Keratinocyte (primary cell): ENCODE data around the gene SQSTM1. TPM values are rescaled to one million over a fixed set of nuclear protein-coding genes. Genes with fewer than 3 reads are reported as not detected.

Source experiments
- DNase-seq: peaks from one replicate; pipeline ENCODE4 v3.0.0-alpha.2; 2011; ENCODE audit warnings: low read depth, missing footprints, low spot score
- FAIRE-seq: peaks from 2 replicates; lab custom pipeline; 2011; peaks lifted over from hg19 to GRCh38; lab: Jason Lieb, UNC
- H2AFZ ChIP-seq: 2 replicates; pipeline ENCODE4 v1.6.0; 2012; ENCODE audit warnings: low read length, control low read depth, inconsistent platforms; ENCODE audit not compliant: control insufficient read depth
- H3K27ac ChIP-seq: 2 replicates; pipeline ENCODE4 v1.5.1; 2011; ENCODE audit warnings: low read length; ENCODE audit not compliant: control insufficient read depth, insufficient read depth
- H3K27me3 ChIP-seq: 3 replicates; pipeline ENCODE4 v1.6.0; 2011; ENCODE audit warnings: low read length; ENCODE audit not compliant: control insufficient read depth, insufficient read depth; ENCODE audit errors: extremely low read depth
- H3K36me3 ChIP-seq, 2 experiments: 2 replicates in 1 of 2; 3 replicates in 1 of 2; pipeline ENCODE4 v1.5.1; 2011; ENCODE audit warnings: low read length in 2 of 2, mild to moderate bottlenecking in 1 of 2; ENCODE audit not compliant: control insufficient read depth in 2 of 2, insufficient read depth in 2 of 2; ENCODE audit errors: extremely low read depth in 1 of 2
- H3K4me1 ChIP-seq: 3 replicates; pipeline ENCODE4 v1.5.1; 2011; ENCODE audit warnings: low read length; ENCODE audit not compliant: control insufficient read depth, insufficient read depth; ENCODE audit errors: extremely low read depth
- H3K4me2 ChIP-seq: 3 replicates; pipeline ENCODE4 v1.6.0; 2011; ENCODE audit warnings: low read depth, low read length; ENCODE audit not compliant: control insufficient read depth, insufficient read depth; ENCODE audit errors: extremely low read depth
- H3K4me3 ChIP-seq, 3 experiments: fragments of 200-600 bp in 1 of 3; sonication (generic) in 1 of 3; 2 replicates in 2 of 3; 3 replicates in 1 of 3; pipeline ENCODE4 v1.5.1; 2011 to 2016; ENCODE audit warnings: low read length in 3 of 3, mild to moderate bottlenecking in 3 of 3, control low read depth in 2 of 3, inconsistent platforms in 1 of 3, low read depth in 1 of 3, mixed read lengths in 1 of 3, mixed run types in 1 of 3, moderate library complexity in 1 of 3; ENCODE audit not compliant: control insufficient read depth in 2 of 3, insufficient read depth in 2 of 3; ENCODE audit errors: extremely low read depth in 1 of 3
- H3K79me2 ChIP-seq: 2 replicates; pipeline ENCODE4 v1.6.0; 2012; ENCODE audit warnings: low read length; ENCODE audit not compliant: control insufficient read depth, insufficient read depth
- H3K9ac ChIP-seq: 3 replicates; pipeline ENCODE4 v1.6.0; 2011; ENCODE audit warnings: low read length; ENCODE audit not compliant: control insufficient read depth, insufficient read depth; ENCODE audit errors: extremely low read depth
- H3K9me1 ChIP-seq: 3 replicates; pipeline ENCODE4 v1.6.0; 2011; ENCODE audit warnings: low read length; ENCODE audit not compliant: control insufficient read depth, insufficient read depth; ENCODE audit errors: extremely low read depth
- H3K9me3 ChIP-seq: 2 replicates; pipeline ENCODE4 v1.5.1; 2012; ENCODE audit warnings: low read depth, low read length; ENCODE audit not compliant: control insufficient read depth
- H4K20me1 ChIP-seq: 3 replicates; pipeline ENCODE4 v1.6.0; 2011; ENCODE audit warnings: low read length; ENCODE audit not compliant: control insufficient read depth, insufficient read depth; ENCODE audit errors: extremely low read depth
- EZH2 ChIP-seq: IDR thresholded peaks from one replicate; pipeline ENCODE4 v1.6.1; 2012; ENCODE audit warnings: inconsistent platforms, mild to moderate bottlenecking, low read length, moderate library complexity
- dilution Hi-C: fragments of 300-500 bp; cut with MboI; formaldehyde crosslinking; loops from one replicate; pipeline ENCODE4 v1.7.0; 2020; ENCODE audit warnings: low sequenced_read_pairs; ENCODE audit not compliant: extremely low pct_ligation_motif_present
- polyA plus RNA-seq, 5 experiments: library from polyadenylated mRNA; depleted of rRNA in 3 of 5; stranded (reverse) in 3 of 5; stranded (forward) in 1 of 5; unstranded in 1 of 5; fragments of >200 nt; gene quantifications; 1 replicate in 1 of 5; 2 replicates in 3 of 5; 3 replicates in 1 of 5; pipeline versions ENCODE4 v1.2.1 to v1.2.3, GENCODE V29; 2011 to 2012; ENCODE audit warnings: missing spikeins in 2 of 5, low read depth in 1 of 5, low replicate concordance in 1 of 5
- TF ChIP-seq, protein P1 (sequence below), 3 experiments: IDR thresholded peaks in 1 of 3; conservative IDR thresholded peaks in 1 of 3; optimal IDR thresholded peaks in 1 of 3; 2 replicates in 2 of 3; 3 replicates in 1 of 3; pipeline versions ENCODE3 to v1.5.1; 2011; ENCODE audit warnings: low read length in 3 of 3, mild to moderate bottlenecking in 3 of 3, moderate library complexity in 2 of 3, control low read depth in 1 of 3, inconsistent platforms in 1 of 3; ENCODE audit not compliant: insufficient read depth in 2 of 3; ENCODE audit errors: extremely low read depth in 1 of 3

SQSTM1 gene
- polyA plus RNA-seq, 1 donor (not counting 4 experiments of a cell fraction or from before 2014, with no cell fraction given): 75.7 TPM

DNA sequence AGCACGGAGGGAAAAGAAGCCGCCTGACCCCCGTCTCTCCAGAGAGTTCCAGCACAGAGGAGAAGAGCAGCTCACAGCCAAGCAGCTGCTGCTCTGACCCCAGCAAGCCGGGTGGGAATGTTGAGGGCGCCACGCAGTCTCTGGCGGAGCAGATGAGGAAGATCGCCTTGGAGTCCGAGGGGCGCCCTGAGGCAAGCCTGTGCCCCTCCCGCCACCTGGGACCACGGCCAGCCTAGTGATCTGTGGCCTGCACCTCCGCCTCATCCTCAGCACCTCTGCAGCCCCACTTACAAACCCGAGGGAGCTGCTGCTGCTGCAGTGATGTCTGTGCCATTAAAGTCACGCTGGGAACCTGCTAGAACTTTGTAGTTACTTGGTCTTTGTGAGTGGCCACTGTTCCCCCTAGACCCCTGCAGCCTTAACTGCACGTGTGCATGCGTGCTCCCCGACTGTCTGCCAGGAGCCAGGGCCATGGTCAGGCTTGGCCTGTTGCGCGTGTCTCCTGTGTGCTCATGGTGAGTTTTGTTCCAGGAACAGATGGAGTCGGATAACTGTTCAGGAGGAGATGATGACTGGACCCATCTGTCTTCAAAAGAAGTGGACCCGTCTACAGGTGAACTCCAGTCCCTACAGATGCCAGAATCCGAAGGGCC, 12.5 kb downstream of the SQSTM1 start:
- H3K4me1 ChIP-seq: no peaks in the 10 kb centered on the region
- dilution Hi-C loops: loop anchor here (25.0 kb wide), 1 partner anchor 96 kb away; the partner anchor contains the start of gene MAML1
- H3K9me3 ChIP-seq: no peaks in the 10 kb centered on the region
- TF ChIP-seq, protein P1, sequence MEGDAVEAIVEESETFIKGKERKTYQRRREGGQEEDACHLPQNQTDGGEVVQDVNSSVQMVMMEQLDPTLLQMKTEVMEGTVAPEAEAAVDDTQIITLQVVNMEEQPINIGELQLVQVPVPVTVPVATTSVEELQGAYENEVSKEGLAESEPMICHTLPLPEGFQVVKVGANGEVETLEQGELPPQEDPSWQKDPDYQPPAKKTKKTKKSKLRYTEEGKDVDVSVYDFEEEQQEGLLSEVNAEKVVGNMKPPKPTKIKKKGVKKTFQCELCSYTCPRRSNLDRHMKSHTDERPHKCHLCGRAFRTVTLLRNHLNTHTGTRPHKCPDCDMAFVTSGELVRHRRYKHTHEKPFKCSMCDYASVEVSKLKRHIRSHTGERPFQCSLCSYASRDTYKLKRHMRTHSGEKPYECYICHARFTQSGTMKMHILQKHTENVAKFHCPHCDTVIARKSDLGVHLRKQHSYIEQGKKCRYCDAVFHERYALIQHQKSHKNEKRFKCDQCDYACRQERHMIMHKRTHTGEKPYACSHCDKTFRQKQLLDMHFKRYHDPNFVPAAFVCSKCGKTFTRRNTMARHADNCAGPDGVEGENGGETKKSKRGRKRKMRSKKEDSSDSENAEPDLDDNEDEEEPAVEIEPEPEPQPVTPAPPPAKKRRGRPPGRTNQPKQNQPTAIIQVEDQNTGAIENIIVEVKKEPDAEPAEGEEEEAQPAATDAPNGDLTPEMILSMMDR (optimal IDR thresholded peaks at IDR 0.05 in 1 of 3, IDR thresholded peaks at IDR 0.05 in 1 of 3, conservative IDR thresholded peaks at IDR 0.05 in 1 of 3; ENCODE audit: extremely low read depth in 1 of 3, insufficient read depth in 2 of 3, low read length in 3 of 3): no peak
- no peak for TF ChIP-seq EZH2
- peaks cover 33 to 46% of the 10 kb centered on the region in 2 experiments for H3K36me3 ChIP-seq
- H4K20me1 ChIP-seq: no peaks in the 10 kb centered on the region
- no peaks in the 10 kb centered on the region for H3K27me3 ChIP-seq
- no peak overlapping the region for H3K4me2 ChIP-seq
- H3K4me3 ChIP-seq: no peak overlapping the region
- no peak overlapping the region for H3K27ac ChIP-seq
- H3K9me1 ChIP-seq: no peaks in the 10 kb centered on the region
- FAIRE-seq (no peak), DNase-seq (no peak)
- no peak overlapping the region for H2AFZ ChIP-seq
- no peaks in the 10 kb centered on the region for H3K79me2 ChIP-seq
- H3K9ac ChIP-seq: no peak overlapping the region

DNA sequence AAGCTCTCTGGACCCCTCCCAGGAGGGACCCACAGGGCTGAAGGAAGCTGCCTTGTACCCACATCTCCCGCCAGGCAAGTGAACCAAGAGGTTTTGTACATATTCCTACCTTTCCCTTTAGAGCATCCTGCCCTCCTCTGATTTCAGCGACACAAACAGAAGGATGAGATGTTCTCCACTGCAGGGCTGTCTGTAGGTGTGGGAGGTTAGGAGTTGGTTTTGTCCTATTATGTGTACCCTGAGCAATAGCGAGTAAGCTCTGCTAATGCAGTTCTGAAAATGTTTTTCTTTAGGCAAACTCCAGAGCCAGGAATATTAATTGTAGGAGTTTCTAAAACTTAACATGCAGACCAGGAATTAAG, 13.0 kb downstream of the SQSTM1 start:
- TF ChIP-seq, protein P1 (optimal IDR thresholded peaks at IDR 0.05 in 1 of 3, IDR thresholded peaks at IDR 0.05 in 1 of 3, conservative IDR thresholded peaks at IDR 0.05 in 1 of 3; ENCODE audit: extremely low read depth in 1 of 3, insufficient read depth in 2 of 3, low read length in 3 of 3): no peak
- no peak for TF ChIP-seq EZH2
- peaks cover 32 to 46% of the 10 kb centered on the region in 2 experiments for H3K36me3 ChIP-seq
- no peaks in the 10 kb centered on the region for H3K4me1 ChIP-seq
- no peaks in the 10 kb centered on the region for H3K27me3 ChIP-seq
- H3K9ac ChIP-seq: no peak overlapping the region
- no peaks in the 10 kb centered on the region for H4K20me1 ChIP-seq
- dilution Hi-C loops: loop anchor here (25.0 kb wide), 1 partner anchor 96 kb away; the partner anchor contains the start of gene MAML1
- no peaks in the 10 kb centered on the region for H3K9me1 ChIP-seq
- H3K9me3 ChIP-seq: no peaks in the 10 kb centered on the region
- H2AFZ ChIP-seq: no peak overlapping the region
- FAIRE-seq (no peak), DNase-seq (no peak)
- H3K27ac ChIP-seq: no peak overlapping the region
- H3K4me3 ChIP-seq: no peak overlapping the region
- no peaks in the 10 kb centered on the region for H3K79me2 ChIP-seq
- H3K4me2 ChIP-seq: no peak overlapping the region
